Measurements from ENCODE around the gene KDM4B.

- TF ChIP-seq REST (IDR thresholded peaks at IDR 0.05): no peak
- no peak for TF ChIP-seq CTCF (IDR thresholded peaks at IDR 0.05; ENCODE audit: low read depth, low read length, missing input control)
- no peak for TF ChIP-seq GABPA (IDR thresholded peaks at IDR 0.05 in 1 of 2, conservative IDR thresholded peaks at IDR 0.05 in 1 of 2)
- TF ChIP-seq ATF3 (IDR thresholded peaks at IDR 0.05): no peak
- no peak for TF ChIP-seq HNF4A (conservative IDR thresholded peaks at IDR 0.05)
- TF ChIP-seq TAF1 (conservative IDR thresholded peaks at IDR 0.05): no peak
These were observed 84.7 kb downstream of the KDM4B start for GRCh38 chr19:5053661-5054060.
